Type B pancreatic cell (in vitro differentiated cells): ENCODE measurements around the gene PAPPA. TPM values are rescaled to one million over a fixed set of nuclear protein-coding genes. Genes with fewer than 3 reads are reported as not detected.

Experiments
- DNase-seq: peaks from one replicate; pipeline ENCODE4 v3.0.0; 2021; ENCODE audit warnings: mixed read lengths; ENCODE audit not compliant: unreplicated experiment; ENCODE audit errors: extremely low spot score
- H3K27ac Mint-ChIP-seq: 2 replicates; pipeline ENCODE4 v1.8.0; 2021; ENCODE audit warnings: mild to moderate bottlenecking, mixed read lengths
- H3K27me3 Mint-ChIP-seq: 2 replicates; pipeline ENCODE4 v1.8.0; 2021; ENCODE audit warnings: mixed read lengths
- H3K36me3 Mint-ChIP-seq: 2 replicates; pipeline ENCODE4 v1.8.0; 2021; ENCODE audit warnings: mixed read lengths
- H3K4me1 Mint-ChIP-seq: one replicate; pipeline ENCODE4 v1.8.0; 2021; ENCODE audit warnings: mixed read lengths; ENCODE audit not compliant: unreplicated experiment
- H3K4me3 Mint-ChIP-seq: 2 replicates; pipeline ENCODE4 v1.8.0; 2021; ENCODE audit warnings: mild to moderate bottlenecking, mixed read lengths
- H3K9me3 Mint-ChIP-seq: 2 replicates; pipeline ENCODE4 v1.8.0; 2021; ENCODE audit warnings: mixed read lengths
- CTCF ChIP-seq: fragments of 200-600 bp; sonication (generic); conservative IDR thresholded peaks from 2 replicates; pipeline ENCODE4 v1.5.0; 2021; ENCODE audit warnings: antibody characterized with exemption, mild to moderate bottlenecking
- total RNA-seq: library from RNA; stranded (reverse); gene quantifications from 2 replicates; pipeline ENCODE4 v1.2.1, GENCODE V29; 2021; ENCODE audit warnings: low replicate concordance

Gene PAPPA
- total RNA-seq, 1 donor from 2014 or later, result 11.0 TPM

- TF ChIP-seq CTCF, result no peak
- H3K9me3 Mint-ChIP-seq, result no peaks in the 10 kb centered on the region
- H3K27ac Mint-ChIP-seq, result peak overlapping the region; percentile 31
- peaks cover 77% of the 10 kb centered on the region for H3K27me3 Mint-ChIP-seq
- peak overlapping the region; percentile 49 for H3K4me3 Mint-ChIP-seq
- DNase-seq, result no peak
- H3K36me3 Mint-ChIP-seq, result no peaks in the 10 kb centered on the region
- H3K4me1 Mint-ChIP-seq, result peaks cover 44% of the 10 kb centered on the region
Observed at GRCh38 chr9:116157436-116158138, 4.0 kb downstream of the PAPPA start.

GRCh38 chr9:116160676-116161571 is 7.3 kb downstream of the PAPPA start:
- DNase-seq, result no peak
- H3K27me3 Mint-ChIP-seq, result peaks cover 52% of the 10 kb centered on the region
- no peak for TF ChIP-seq CTCF
- no peak overlapping the region for H3K4me3 Mint-ChIP-seq
- peaks cover 23% of the 10 kb centered on the region for H3K4me1 Mint-ChIP-seq
- no peak overlapping the region for H3K27ac Mint-ChIP-seq
- peaks cover 5% of the 10 kb centered on the region for H3K36me3 Mint-ChIP-seq
- no peaks in the 10 kb centered on the region for H3K9me3 Mint-ChIP-seq

GRCh38 chr9:116162241-116162781 is 8.7 kb downstream of the PAPPA start:
- peaks cover 5% of the 10 kb centered on the region for H3K36me3 Mint-ChIP-seq
- H3K4me3 Mint-ChIP-seq, result no peak overlapping the region
- H3K9me3 Mint-ChIP-seq, result no peaks in the 10 kb centered on the region
- peaks cover 38% of the 10 kb centered on the region for H3K27me3 Mint-ChIP-seq
- H3K27ac Mint-ChIP-seq, result no peak overlapping the region
- no peak for TF ChIP-seq CTCF
- DNase-seq, result no peak
- peaks cover 12% of the 10 kb centered on the region for H3K4me1 Mint-ChIP-seq

GRCh38 chr9:116163293-116164055 is 9.9 kb downstream of the PAPPA start:
- no peak overlapping the region for H3K4me3 Mint-ChIP-seq
- H3K27ac Mint-ChIP-seq, result no peak overlapping the region
- no peak for DNase-seq
- no peaks in the 10 kb centered on the region for H3K9me3 Mint-ChIP-seq
- peaks cover 5% of the 10 kb centered on the region for H3K36me3 Mint-ChIP-seq
- peaks cover 7% of the 10 kb centered on the region for H3K4me1 Mint-ChIP-seq
- peak; percentile 63 for TF ChIP-seq CTCF
- peaks cover 27% of the 10 kb centered on the region for H3K27me3 Mint-ChIP-seq

- H3K27me3 Mint-ChIP-seq, result peaks cover 14% of the 10 kb centered on the region
- H3K36me3 Mint-ChIP-seq, result peaks cover 5% of the 10 kb centered on the region
- peaks cover under 1% of the 10 kb centered on the region for H3K4me1 Mint-ChIP-seq
- H3K27ac Mint-ChIP-seq, result no peak overlapping the region
- H3K9me3 Mint-ChIP-seq, result no peaks in the 10 kb centered on the region
- no peak overlapping the region for H3K4me3 Mint-ChIP-seq
- no peak for TF ChIP-seq CTCF
- no peak for DNase-seq
Observed at GRCh38 chr9:116165912-116166311, 12.3 kb downstream of the PAPPA start.
